GM20000 (cell line): ENCODE results near the gene PLAGL2.

Experiments used
- DNase-seq: peaks from one replicate; pipeline ENCODE4 v3.0.0; 2012; ENCODE audit warnings: low spot score
- TF ChIP-seq, protein P1 (sequence below): IDR thresholded peaks from 2 replicates; pipeline ENCODE4 v1.5.1; 2012; ENCODE audit warnings: mild to moderate bottlenecking, control low read depth; ENCODE audit errors: extremely low read depth, missing control alignments

Gene PLAGL2

DNA sequence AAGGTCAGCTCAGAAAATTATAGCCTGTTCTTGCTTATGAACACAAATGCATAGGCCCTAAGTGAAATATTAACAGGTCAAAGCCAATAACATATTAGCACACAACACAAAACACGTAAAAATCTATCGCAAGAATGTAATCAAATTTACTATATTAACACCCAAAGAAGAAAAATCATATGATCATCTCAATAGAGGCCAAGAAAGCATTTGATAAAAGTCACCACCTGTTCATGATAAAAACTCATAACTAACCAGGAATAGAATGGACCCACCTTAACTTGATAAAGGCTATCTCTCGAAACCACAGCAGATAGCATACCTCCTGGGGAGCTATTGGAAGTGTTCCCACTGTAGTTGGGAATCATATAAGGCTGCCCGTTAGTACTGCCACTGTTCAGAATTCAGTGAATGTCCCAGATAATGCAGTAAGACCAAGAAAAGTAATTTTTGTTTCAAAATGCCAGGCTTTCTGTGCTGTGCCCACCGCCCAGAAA, 21.8 kb upstream of the PLAGL2 start:
- no peak for DNase-seq
- TF ChIP-seq, protein P1, sequence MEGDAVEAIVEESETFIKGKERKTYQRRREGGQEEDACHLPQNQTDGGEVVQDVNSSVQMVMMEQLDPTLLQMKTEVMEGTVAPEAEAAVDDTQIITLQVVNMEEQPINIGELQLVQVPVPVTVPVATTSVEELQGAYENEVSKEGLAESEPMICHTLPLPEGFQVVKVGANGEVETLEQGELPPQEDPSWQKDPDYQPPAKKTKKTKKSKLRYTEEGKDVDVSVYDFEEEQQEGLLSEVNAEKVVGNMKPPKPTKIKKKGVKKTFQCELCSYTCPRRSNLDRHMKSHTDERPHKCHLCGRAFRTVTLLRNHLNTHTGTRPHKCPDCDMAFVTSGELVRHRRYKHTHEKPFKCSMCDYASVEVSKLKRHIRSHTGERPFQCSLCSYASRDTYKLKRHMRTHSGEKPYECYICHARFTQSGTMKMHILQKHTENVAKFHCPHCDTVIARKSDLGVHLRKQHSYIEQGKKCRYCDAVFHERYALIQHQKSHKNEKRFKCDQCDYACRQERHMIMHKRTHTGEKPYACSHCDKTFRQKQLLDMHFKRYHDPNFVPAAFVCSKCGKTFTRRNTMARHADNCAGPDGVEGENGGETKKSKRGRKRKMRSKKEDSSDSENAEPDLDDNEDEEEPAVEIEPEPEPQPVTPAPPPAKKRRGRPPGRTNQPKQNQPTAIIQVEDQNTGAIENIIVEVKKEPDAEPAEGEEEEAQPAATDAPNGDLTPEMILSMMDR, result no peak

DNA sequence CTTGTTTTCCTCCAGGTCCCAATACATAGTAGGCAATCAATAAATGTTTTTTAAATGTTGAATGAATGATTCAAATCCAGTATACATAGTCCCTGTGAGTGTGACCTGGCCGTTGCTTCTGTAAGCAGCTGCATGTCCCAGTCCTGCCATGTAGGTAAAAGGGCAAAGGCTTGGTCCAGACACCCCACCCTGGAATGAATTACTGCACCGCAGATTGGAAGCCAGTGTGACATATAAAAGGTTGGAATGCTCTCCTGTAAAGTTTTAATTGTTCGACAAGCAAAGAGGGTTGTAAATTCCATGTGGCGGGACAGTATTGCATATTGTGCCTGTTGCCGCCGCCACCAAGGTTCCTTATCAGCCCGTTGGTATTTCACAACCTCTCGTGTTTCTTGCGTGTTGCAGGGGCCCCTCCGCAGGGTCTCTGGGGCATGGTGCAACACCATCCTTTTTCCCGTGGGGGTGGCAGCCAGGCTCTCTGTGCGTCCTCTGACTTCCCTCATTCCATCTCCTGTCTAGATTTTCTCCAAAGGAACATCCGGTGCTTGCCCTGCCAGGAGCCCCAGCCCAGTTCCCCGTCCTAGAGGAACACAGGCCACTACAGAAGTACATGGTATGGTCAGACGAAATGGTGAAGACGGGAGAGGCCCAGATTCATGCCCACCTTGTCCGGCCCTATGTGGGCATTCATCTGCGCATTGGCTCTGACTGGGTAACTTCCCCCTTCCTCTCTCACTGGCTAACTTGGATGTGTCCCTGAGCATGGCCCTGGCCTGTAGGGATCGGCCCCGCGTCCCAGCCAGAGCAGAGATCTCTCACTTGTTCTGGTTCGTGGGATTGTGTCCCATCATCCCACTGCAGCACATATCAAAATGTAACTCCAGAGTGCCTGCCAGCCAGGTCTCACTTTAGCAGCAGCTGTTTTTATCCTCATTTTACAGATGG, 20.5 kb upstream of the PLAGL2 start:
- no peak for DNase-seq
- TF ChIP-seq, protein P1, result no peak

DNA sequence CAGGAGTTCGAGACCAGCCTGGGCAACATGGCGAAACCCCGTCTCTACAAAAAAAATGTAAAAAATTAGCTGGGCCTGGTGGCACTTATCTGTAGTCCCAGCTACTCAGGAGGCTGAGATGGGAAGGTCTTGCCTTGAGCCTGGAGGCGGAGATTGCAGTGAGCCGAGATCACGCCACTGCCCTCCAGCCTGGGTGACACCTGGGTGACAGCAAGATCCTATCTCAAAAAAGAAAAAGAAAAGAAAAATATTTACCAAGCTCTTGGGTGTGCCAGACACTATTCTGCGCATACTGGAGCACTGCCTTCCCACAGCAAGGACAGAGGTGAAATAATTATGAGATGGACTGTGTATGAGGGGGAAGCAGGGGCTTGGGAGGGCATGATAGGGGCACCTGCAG, 19.8 kb upstream of the PLAGL2 start:
- TF ChIP-seq, protein P1, result no peak
- no peak for DNase-seq

DNA sequence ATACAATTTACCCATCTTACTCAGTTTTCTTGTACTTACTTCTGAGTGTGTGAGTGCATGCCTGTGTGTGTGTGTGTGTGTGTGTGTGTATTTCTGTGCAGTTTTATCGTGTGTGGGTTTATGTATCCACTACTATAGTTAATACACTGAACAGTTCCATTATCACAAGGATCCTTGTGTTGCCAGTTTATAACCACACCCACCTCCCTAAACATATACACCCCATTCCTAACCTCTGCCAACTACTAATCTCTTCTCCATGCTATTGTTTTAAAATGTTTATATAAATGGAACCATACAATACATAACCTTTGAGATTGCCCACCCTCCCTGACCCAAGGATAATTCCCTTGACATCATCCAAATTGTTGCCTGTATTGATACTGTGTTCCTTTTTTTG, 18.8 kb upstream of the PLAGL2 start:
- TF ChIP-seq, protein P1, result no peak

DNA sequence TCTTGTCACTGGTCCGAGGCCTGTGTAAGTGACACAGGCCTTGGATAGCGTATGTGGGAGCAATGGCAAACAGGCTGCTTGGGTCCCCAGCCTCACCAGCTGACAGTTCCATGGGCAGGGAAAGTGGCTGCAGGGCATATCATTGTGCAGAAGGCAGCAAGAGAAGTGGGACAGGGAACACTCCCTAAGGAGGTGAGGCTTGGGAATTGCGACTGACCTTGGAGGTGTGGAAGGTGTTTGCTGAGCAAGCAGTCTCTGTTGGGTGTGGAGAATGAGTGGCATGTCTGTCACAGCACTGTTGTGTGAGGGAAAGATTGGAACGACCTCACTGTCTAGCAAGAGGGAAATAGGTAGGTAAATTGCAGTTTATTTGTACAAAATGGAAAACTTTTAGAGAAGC, 16.9 kb upstream of the PLAGL2 start:
- TF ChIP-seq, protein P1, result no peak
- no peak for DNase-seq

More for the DNA sequence above, 18.8 kb upstream of the PLAGL2 start:
- DNase-seq, result no peak

DNA sequence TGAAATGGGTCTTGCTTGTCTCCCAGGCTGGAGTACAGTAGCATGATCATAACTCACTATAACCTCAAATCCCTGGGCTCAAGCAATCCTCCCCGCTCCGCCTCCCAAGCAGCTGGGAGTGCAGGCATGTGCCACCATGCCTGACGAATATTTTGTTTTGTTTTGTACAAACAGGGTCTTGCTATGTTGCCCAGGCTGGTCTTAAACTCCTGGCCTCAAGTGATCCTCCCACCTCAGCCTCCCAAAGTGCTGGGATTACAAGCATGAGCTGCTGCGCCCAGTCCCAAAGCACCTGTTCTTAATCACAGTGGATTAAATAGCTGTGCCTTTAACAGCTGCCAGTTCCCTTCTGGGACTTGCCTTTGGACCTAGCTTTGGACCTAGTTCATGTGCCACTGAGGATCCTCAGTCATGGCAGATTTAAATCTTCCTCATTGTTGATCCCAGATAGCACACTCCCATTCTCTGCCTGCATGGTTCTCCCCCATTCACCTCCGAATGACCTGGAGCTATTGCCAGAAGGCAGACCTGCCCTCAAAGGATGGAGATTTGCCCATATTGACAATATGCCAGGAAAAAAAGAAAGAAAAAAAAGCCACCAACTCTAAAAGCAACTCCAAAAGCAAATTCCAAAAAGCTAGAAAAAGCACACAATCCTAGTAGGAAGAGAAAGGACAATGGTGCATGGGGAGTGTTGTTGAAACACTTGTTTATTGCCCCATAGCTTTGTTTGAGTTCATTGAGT, 10.8 kb upstream of the PLAGL2 start:
- TF ChIP-seq, protein P1, result no peak
- DNase-seq, result no peak
